ENCODE results near the gene SAMMSON.

SAMMSON gene

GRCh38 chr3:70049761-70050160 is 50.2 kb downstream of the SAMMSON start:
- Histone ChIP-seq H2AFZ (no peak overlapping the region), H3K4me3 (ENCODE audit: low read depth, low read length) (no peak overlapping the region), H3K36me3 (ENCODE audit: control insufficient read depth, insufficient read depth, low read length) (no peaks in the 10 kb centered on the region), H3K4me1 (no peaks in the 10 kb centered on the region), H3K27me3 (ENCODE audit: control insufficient read depth, insufficient read depth, low read length) (no peaks in the 10 kb centered on the region), H3K9me3 (ENCODE audit: control insufficient read depth, low read length) (no peaks in the 10 kb centered on the region), H3K4me2 (ENCODE audit: low read length) (no peak overlapping the region), H3K27ac (no peak overlapping the region), H3K9ac (no peak overlapping the region), H3K79me2 (no peaks in the 10 kb centered on the region)
- TF ChIP-seq, protein P1, sequence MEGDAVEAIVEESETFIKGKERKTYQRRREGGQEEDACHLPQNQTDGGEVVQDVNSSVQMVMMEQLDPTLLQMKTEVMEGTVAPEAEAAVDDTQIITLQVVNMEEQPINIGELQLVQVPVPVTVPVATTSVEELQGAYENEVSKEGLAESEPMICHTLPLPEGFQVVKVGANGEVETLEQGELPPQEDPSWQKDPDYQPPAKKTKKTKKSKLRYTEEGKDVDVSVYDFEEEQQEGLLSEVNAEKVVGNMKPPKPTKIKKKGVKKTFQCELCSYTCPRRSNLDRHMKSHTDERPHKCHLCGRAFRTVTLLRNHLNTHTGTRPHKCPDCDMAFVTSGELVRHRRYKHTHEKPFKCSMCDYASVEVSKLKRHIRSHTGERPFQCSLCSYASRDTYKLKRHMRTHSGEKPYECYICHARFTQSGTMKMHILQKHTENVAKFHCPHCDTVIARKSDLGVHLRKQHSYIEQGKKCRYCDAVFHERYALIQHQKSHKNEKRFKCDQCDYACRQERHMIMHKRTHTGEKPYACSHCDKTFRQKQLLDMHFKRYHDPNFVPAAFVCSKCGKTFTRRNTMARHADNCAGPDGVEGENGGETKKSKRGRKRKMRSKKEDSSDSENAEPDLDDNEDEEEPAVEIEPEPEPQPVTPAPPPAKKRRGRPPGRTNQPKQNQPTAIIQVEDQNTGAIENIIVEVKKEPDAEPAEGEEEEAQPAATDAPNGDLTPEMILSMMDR (IDR thresholded peaks at IDR 0.05): no peak

DNA sequence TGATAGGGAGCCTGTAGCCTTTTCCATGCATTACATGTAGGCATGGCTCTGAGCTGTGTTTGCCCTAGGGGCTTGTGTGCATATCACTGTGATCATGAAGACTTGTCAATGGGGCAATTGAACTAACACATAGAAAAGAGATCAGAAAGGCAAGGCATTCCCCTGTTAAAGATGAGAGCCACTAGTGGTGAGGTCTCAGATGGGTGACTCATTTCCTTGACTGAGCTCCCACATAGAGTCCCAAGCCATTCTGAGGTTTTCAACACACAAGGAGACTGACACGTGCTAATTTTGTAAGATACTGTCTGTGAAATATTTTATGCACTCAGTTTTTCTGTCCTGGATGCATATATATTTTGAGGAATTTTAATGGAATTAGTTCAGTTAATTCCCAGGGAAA is 53.8 kb downstream of the SAMMSON start:
- Histone ChIP-seq H3K9me3 (ENCODE audit: control insufficient read depth, low read length) (no peaks in the 10 kb centered on the region), H3K27ac (no peak overlapping the region), H3K9ac (no peak overlapping the region), H3K4me3 (ENCODE audit: low read depth, low read length) (no peak overlapping the region), H3K36me3 (ENCODE audit: control insufficient read depth, insufficient read depth, low read length) (no peaks in the 10 kb centered on the region), H3K4me1 (no peaks in the 10 kb centered on the region), H3K79me2 (no peaks in the 10 kb centered on the region), H2AFZ (no peak overlapping the region), H3K4me2 (ENCODE audit: low read length) (no peak overlapping the region), H3K27me3 (ENCODE audit: control insufficient read depth, insufficient read depth, low read length) (no peaks in the 10 kb centered on the region)
- TF ChIP-seq, protein P1 (IDR thresholded peaks at IDR 0.05): no peak

- H3K9ac ChIP-seq: no peak overlapping the region
- H2AFZ ChIP-seq: no peak overlapping the region
- no peak overlapping the region for H3K27ac ChIP-seq
- no peaks in the 10 kb centered on the region for H3K27me3 ChIP-seq (ENCODE audit: control insufficient read depth, insufficient read depth, low read length)
- no peaks in the 10 kb centered on the region for H3K36me3 ChIP-seq (ENCODE audit: control insufficient read depth, insufficient read depth, low read length)
- H3K79me2 ChIP-seq: no peaks in the 10 kb centered on the region
- no peaks in the 10 kb centered on the region for H3K4me1 ChIP-seq
- no peak overlapping the region for H3K4me3 ChIP-seq (ENCODE audit: low read depth, low read length)
- H3K4me2 ChIP-seq (ENCODE audit: low read length): no peak overlapping the region
- no peaks in the 10 kb centered on the region for H3K9me3 ChIP-seq (ENCODE audit: control insufficient read depth, low read length)
- TF ChIP-seq, protein P1 (IDR thresholded peaks at IDR 0.05): no peak
These were observed 56.5 kb downstream of the SAMMSON start for GRCh38 chr3:70056081-70056480.

GRCh38 chr3:70057426-70057825 is 57.9 kb downstream of the SAMMSON start:
- Histone ChIP-seq H3K36me3 (ENCODE audit: control insufficient read depth, insufficient read depth, low read length) (no peaks in the 10 kb centered on the region), H3K27ac (no peak overlapping the region), H3K27me3 (ENCODE audit: control insufficient read depth, insufficient read depth, low read length) (no peaks in the 10 kb centered on the region), H3K9me3 (ENCODE audit: control insufficient read depth, low read length) (no peaks in the 10 kb centered on the region), H3K4me2 (ENCODE audit: low read length) (no peak overlapping the region), H3K4me1 (no peaks in the 10 kb centered on the region), H3K79me2 (no peaks in the 10 kb centered on the region), H3K9ac (no peak overlapping the region), H2AFZ (no peak overlapping the region), H3K4me3 (ENCODE audit: low read depth, low read length) (no peak overlapping the region)
- TF ChIP-seq, protein P1 (IDR thresholded peaks at IDR 0.05): no peak

- H3K27ac ChIP-seq: no peak overlapping the region
- no peaks in the 10 kb centered on the region for H3K79me2 ChIP-seq
- no peaks in the 10 kb centered on the region for H3K27me3 ChIP-seq (ENCODE audit: control insufficient read depth, insufficient read depth, low read length)
- no peak overlapping the region for H2AFZ ChIP-seq
- H3K9ac ChIP-seq: no peak overlapping the region
- no peaks in the 10 kb centered on the region for H3K36me3 ChIP-seq (ENCODE audit: control insufficient read depth, insufficient read depth, low read length)
- H3K4me3 ChIP-seq (ENCODE audit: low read depth, low read length): no peak overlapping the region
- TF ChIP-seq, protein P1 (IDR thresholded peaks at IDR 0.05): no peak
- H3K4me2 ChIP-seq (ENCODE audit: low read length): no peak overlapping the region
- no peaks in the 10 kb centered on the region for H3K4me1 ChIP-seq
- H3K9me3 ChIP-seq (ENCODE audit: control insufficient read depth, low read length): no peaks in the 10 kb centered on the region
These were observed 61.6 kb downstream of the SAMMSON start for GRCh38 chr3:70061096-70061495.

All from parathyroid adenoma (tissue), 2 donors.